Mesothelial cell of epicardium (in vitro differentiated cells): Measurements from ENCODE around the gene ERBIN. TPM values are rescaled to one million over a fixed set of nuclear protein-coding genes. Genes with fewer than 3 reads are reported as not detected.
A peak's percentile ranks its signal among the peaks of the same experiment; 100 is the strongest.

Experiments
- DNase-seq, 2 experiments: peaks; one replicate each; pipeline ENCODE4 v3.0.0; 2021; ENCODE audit warnings: low spot score in 2 of 2; ENCODE audit not compliant: unreplicated experiment in 2 of 2
- H3K27ac Mint-ChIP-seq: 2 replicates; pipeline ENCODE4 v1.8.0; 2021; ENCODE audit warnings: mixed read lengths
- H3K27me3 Mint-ChIP-seq: 2 replicates; pipeline ENCODE4 v1.8.0; 2021; ENCODE audit warnings: low read depth, mixed read lengths
- H3K36me3 Mint-ChIP-seq: 2 replicates; pipeline ENCODE4 v1.8.0; 2021; ENCODE audit warnings: mixed read lengths
- H3K4me1 Mint-ChIP-seq: 2 replicates; pipeline ENCODE4 v1.8.0; 2021; ENCODE audit warnings: mixed read lengths
- H3K4me3 Mint-ChIP-seq: 2 replicates; pipeline ENCODE4 v1.8.0; 2021; ENCODE audit warnings: mild to moderate bottlenecking, moderate library complexity, mixed read lengths
- H3K9me3 Mint-ChIP-seq: 2 replicates; pipeline ENCODE4 v1.8.0; 2021; ENCODE audit warnings: mixed read lengths
- CTCF ChIP-seq: fragments of 200-600 bp; sonication (generic); IDR thresholded peaks from one replicate; pipeline ENCODE4 v1.5.0; 2021; ENCODE audit warnings: antibody characterized with exemption; ENCODE audit not compliant: unreplicated experiment
- total RNA-seq: library from RNA; stranded (reverse); gene quantifications from 3 replicates; pipeline ENCODE4 v1.2.1, GENCODE V29; 2021

The ERBIN gene
- total RNA-seq, 1 donor from 2014 or later, result 81.8 TPM

GRCh38 chr5:65933295-65933694 lies 6.9 kb downstream of the ERBIN start:
- no peak for TF ChIP-seq CTCF
- Mint-ChIP-seq H3K27ac (peak overlapping the region; percentile 1), H3K4me3 (no peak overlapping the region), H3K9me3 (peaks cover 4% of the 10 kb centered on the region), H3K36me3 (peaks cover 17% of the 10 kb centered on the region), H3K4me1 (peaks cover 35% of the 10 kb centered on the region), H3K27me3 (no peaks in the 10 kb centered on the region)
- DNase-seq, result no peak

- peaks cover 7% of the 10 kb centered on the region for H3K9me3 Mint-ChIP-seq
- no peak for TF ChIP-seq CTCF
- no peak overlapping the region for H3K4me3 Mint-ChIP-seq
- H3K36me3 Mint-ChIP-seq, result peaks cover 21% of the 10 kb centered on the region
- H3K4me1 Mint-ChIP-seq, result peaks cover 12% of the 10 kb centered on the region
- no peak overlapping the region for H3K27ac Mint-ChIP-seq
- DNase-seq, result no peak
- H3K27me3 Mint-ChIP-seq, result no peaks in the 10 kb centered on the region
These were observed 11.9 kb downstream of the ERBIN start for GRCh38 chr5:65938256-65938655.

GRCh38 chr5:65943771-65944170 lies 17.4 kb downstream of the ERBIN start:
- H3K9me3 Mint-ChIP-seq, result peaks cover 8% of the 10 kb centered on the region
- no peaks in the 10 kb centered on the region for H3K27me3 Mint-ChIP-seq

GRCh38 chr5:65946198-65946745 lies 19.9 kb downstream of the ERBIN start:
- no peak for TF ChIP-seq CTCF
- H3K9me3 Mint-ChIP-seq, result peaks cover 8% of the 10 kb centered on the region
- no peak for DNase-seq
- no peak overlapping the region for H3K4me3 Mint-ChIP-seq
- H3K27ac Mint-ChIP-seq, result no peak overlapping the region
- H3K36me3 Mint-ChIP-seq, result peaks cover 17% of the 10 kb centered on the region
- H3K27me3 Mint-ChIP-seq, result no peaks in the 10 kb centered on the region
- no peaks in the 10 kb centered on the region for H3K4me1 Mint-ChIP-seq

More at GRCh38 chr5:65943771-65944170, 17.4 kb downstream of the ERBIN start:
- no peak for DNase-seq
- H3K36me3 Mint-ChIP-seq, result peaks cover 21% of the 10 kb centered on the region
- H3K4me1 Mint-ChIP-seq, result no peaks in the 10 kb centered on the region
- no peak overlapping the region for H3K4me3 Mint-ChIP-seq
- H3K27ac Mint-ChIP-seq, result no peak overlapping the region
- TF ChIP-seq CTCF, result no peak

- H3K9me3 Mint-ChIP-seq, result peaks cover 10% of the 10 kb centered on the region
- no peak for DNase-seq
- H3K4me1 Mint-ChIP-seq, result peaks cover 5% of the 10 kb centered on the region
- TF ChIP-seq CTCF, result no peak
- H3K4me3 Mint-ChIP-seq, result no peak overlapping the region
- peaks cover 17% of the 10 kb centered on the region for H3K36me3 Mint-ChIP-seq
- H3K27me3 Mint-ChIP-seq, result no peaks in the 10 kb centered on the region
- H3K27ac Mint-ChIP-seq, result no peak overlapping the region
These were observed 21.9 kb downstream of the ERBIN start for GRCh38 chr5:65948115-65948747.
